Stomach (tissue), 9 donors: Measurements from ENCODE around the gene MRC1. TPM values are rescaled to one million over a fixed set of nuclear protein-coding genes. Genes with fewer than 3 reads are reported as not detected.
"Not testable (repeated sequence)": the region's sequence is repeated elsewhere in the genome, so short reads cannot be mapped to it uniquely, and the experiment has no call there.

ENCODE experiments used
- DNase-seq, 2 donors: peaks; one replicate each; pipeline versions ENCODE4 v3.0.0 to v3.0.0-alpha.2; 2013 to 2019
- H3K27ac ChIP-seq, 5 donors: fragments of 200-600 bp in 4 of 5; sonication (generic) in 4 of 5; one replicate each; pipeline ENCODE4 v1.5.1; 2013 to 2019; ENCODE audit warnings: mild to moderate bottlenecking in 1 of 5, moderate library complexity in 1 of 5
- H3K27me3 ChIP-seq, 3 donors: fragments of 200-600 bp; sonication (generic); one replicate each; pipeline ENCODE4 v1.5.1; 2017 to 2019; ENCODE audit warnings: mixed run types in 1 of 3
- H3K36me3 ChIP-seq, 4 donors: fragments of 200-600 bp; sonication (generic); 1 replicate in 3 of 4; 2 replicates in 1 of 4; pipeline ENCODE4 v1.5.1; 2016 to 2019
- H3K4me1 ChIP-seq, 4 donors: fragments of 200-600 bp; sonication (generic); one replicate each; pipeline ENCODE4 v1.5.1; 2016 to 2019
- H3K4me3 ChIP-seq, 4 donors: fragments of 200-600 bp; sonication (generic) in 3 of 4; one replicate each; pipeline ENCODE4 v1.5.1; 2016 to 2019; ENCODE audit warnings: mild to moderate bottlenecking in 1 of 4
- H3K9me3 ChIP-seq, 4 donors: fragments of 200-600 bp; sonication (generic); one replicate each; pipeline ENCODE4 v1.5.1; 2016 to 2019
- EP300 ChIP-seq: sonication (generic); formaldehyde crosslinking; IDR thresholded peaks from one replicate; pipeline ENCODE4 v1.6.1; 2017; ENCODE audit warnings: antibody characterized with exemption
- POLR2A ChIP-seq, 4 donors: fragments of 450-650 bp; IDR thresholded peaks; one replicate each; pipeline ENCODE4 v1.6.1; 2016; ENCODE audit warnings: antibody characterized with exemption in 4 of 4, control low read depth in 2 of 4, mild to moderate bottlenecking in 1 of 4, moderate library complexity in 1 of 4
- POLR2AphosphoS5 ChIP-seq, 3 donors: sonication (generic); formaldehyde crosslinking; IDR thresholded peaks; one replicate each; pipeline ENCODE4 v1.6.1; 2016; ENCODE audit warnings: antibody characterized with exemption in 3 of 3
- WGBS, 5 donors: extraction: QIAGEN DNeasy Blood & Tissue Kit in 3 of 5; methylation state at CpG; one replicate each; pipeline versions ENCODE4 v1.1.5 to v1.1.7; 2013 to 2018; 5-methylcytosine and 5-hydroxymethylcytosine counted together
- intact Hi-C: fragments of 100-400 bp; cut with DNase I; formaldehyde crosslinking; loops from one replicate; pipeline ENCODE4 v1.15.1; 2023; ENCODE audit warnings: low total_unique reads
- polyA plus RNA-seq, 3 donors: library from polyadenylated mRNA; stranded (reverse); fragments of 200-250 nt; gene quantifications; one replicate each; pipeline ENCODE4 v1.2.3, GENCODE V29; 2013
- total RNA-seq, 5 donors: library from RNA; depleted of rRNA; stranded (reverse); fragments of >200 nt; gene quantifications; one replicate each; pipeline versions ENCODE4 v1.1.0 to v1.2.3, GENCODE V29; 2014 to 2016
- TF ChIP-seq, protein P1 (sequence below), 7 experiments: fragments of 450-650 bp in 4 of 7; fragments of 200-600 bp in 3 of 7; sonication (generic) in 3 of 7; IDR thresholded peaks; one replicate each; pipeline ENCODE4 v1.5.1; 2016 to 2019; ENCODE audit warnings: antibody characterized with exemption in 7 of 7, control low read depth in 2 of 7, mild to moderate bottlenecking in 1 of 7
- donor health status: healthy with polysubstance abuse.
- donor health status: Bipolar disorder and iron deficiency.
- donor health status: healthy.

Gene MRC1
- total and polyA plus RNA-seq, 8 donors, result 1.9 to 50.3 (median 7.5) TPM

- no peaks in the 10 kb centered on the region for H3K27me3 ChIP-seq
- TF ChIP-seq, protein P1, sequence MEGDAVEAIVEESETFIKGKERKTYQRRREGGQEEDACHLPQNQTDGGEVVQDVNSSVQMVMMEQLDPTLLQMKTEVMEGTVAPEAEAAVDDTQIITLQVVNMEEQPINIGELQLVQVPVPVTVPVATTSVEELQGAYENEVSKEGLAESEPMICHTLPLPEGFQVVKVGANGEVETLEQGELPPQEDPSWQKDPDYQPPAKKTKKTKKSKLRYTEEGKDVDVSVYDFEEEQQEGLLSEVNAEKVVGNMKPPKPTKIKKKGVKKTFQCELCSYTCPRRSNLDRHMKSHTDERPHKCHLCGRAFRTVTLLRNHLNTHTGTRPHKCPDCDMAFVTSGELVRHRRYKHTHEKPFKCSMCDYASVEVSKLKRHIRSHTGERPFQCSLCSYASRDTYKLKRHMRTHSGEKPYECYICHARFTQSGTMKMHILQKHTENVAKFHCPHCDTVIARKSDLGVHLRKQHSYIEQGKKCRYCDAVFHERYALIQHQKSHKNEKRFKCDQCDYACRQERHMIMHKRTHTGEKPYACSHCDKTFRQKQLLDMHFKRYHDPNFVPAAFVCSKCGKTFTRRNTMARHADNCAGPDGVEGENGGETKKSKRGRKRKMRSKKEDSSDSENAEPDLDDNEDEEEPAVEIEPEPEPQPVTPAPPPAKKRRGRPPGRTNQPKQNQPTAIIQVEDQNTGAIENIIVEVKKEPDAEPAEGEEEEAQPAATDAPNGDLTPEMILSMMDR (IDR thresholded peaks at IDR 0.05), result no peak
- TF ChIP-seq POLR2AphosphoS5 (IDR thresholded peaks at IDR 0.05), result peak in 1 of 3 donors; percentile 12
- H3K4me1 ChIP-seq, result peaks cover 0 to 15% (median 3%) of the 10 kb centered on the region in 4 donors
- intact Hi-C loops, result no loop called here
- no peak overlapping the region for H3K4me3 ChIP-seq
- no peak for DNase-seq
- H3K27ac ChIP-seq, result no peak overlapping the region
- 67 to 90% (median 85%) methylated on average over 4 of the region's 4 CpGs for WGBS, 5 donors
- no peaks in the 10 kb centered on the region for H3K36me3 ChIP-seq
- H3K9me3 ChIP-seq, result peaks cover 0 to 4% (median 2%) of the 10 kb centered on the region in 4 donors
Measured at GRCh38 chr10:17915181-17915580, 106.0 kb downstream of the MRC1 start.

DNA sequence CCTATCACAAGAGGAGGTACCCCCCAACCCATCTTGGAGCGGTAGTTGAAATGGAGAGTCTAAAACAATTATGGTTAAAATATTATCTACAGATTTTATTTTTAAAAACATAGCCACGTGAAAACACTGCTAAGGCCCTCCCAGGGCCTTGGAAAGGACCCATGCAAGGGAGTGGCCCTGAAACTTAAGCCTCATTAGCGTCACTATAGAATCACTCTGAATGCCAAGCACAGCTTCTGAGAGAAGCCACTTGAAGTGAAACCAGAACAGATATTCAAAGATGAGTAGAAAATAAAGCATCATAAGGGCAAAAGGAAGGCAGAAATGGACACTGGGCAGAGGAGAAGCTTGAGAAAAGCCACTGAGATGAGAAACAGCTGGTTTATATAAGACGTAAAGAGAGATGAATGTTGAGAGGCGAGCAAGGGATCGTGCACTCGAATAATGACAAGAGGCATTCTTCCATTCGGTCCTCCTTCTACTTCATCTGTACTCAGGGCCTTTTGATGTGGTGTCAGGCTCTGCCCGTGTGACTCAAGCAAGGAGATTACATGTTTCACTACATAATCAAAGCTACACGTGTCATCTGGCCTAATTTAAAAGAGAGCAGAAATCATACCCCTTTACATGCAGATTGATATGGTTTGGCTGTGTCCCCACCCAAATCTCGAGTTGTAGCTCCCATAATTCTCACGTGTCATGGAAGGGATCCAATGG lies 109.2 kb downstream of the MRC1 start:
- DNase-seq, result no peak

DNA sequence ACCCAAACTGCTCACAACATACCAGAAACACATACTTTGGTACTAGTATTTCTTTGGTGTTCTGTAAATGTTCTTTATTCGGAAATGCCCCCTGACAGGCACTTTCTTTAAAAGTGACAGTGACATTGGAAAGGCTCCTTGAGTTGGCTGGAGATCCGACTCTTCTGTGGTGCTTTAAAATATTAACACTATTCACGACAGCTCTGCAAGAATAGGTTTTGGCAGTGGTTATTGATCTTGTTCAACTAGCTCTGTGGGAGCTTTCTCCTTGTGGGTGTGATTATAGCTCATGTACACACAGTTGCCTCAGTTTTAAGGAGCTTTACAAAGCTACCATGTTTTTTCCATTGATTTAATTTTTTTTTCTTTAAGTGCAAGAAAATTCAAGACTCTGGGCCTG lies 112.2 kb downstream of the MRC1 start:
- Histone ChIP-seq H3K27me3 (no peaks in the 10 kb centered on the region), H3K4me1 (peaks cover 0 to 4% (median 0%) of the 10 kb centered on the region in 4 donors), H3K27ac (no peak overlapping the region), H3K4me3 (no peak overlapping the region), H3K36me3 (no peaks in the 10 kb centered on the region), H3K9me3 (peaks cover 0 to 7% (median 3%) of the 10 kb centered on the region in 4 donors)
- TF ChIP-seq POLR2AphosphoS5 (IDR thresholded peaks at IDR 0.05) (no peak), POLR2A (IDR thresholded peaks at IDR 0.05) (no peak), EP300 (no peak)
- TF ChIP-seq, protein P1 (IDR thresholded peaks at IDR 0.05), result no peak
- 65 to 80% (median 75%) methylated on average over 3 of the region's 3 CpGs for WGBS, 5 donors
- no peak for DNase-seq
- intact Hi-C loops, result no loop called here

More for the DNA sequence above, 109.2 kb downstream of the MRC1 start:
- WGBS, 5 donors, result 77 to 83% (median 78%) methylated on average over 12 of the region's 12 CpGs
- no peak for TF ChIP-seq POLR2A (IDR thresholded peaks at IDR 0.05)
- TF ChIP-seq, protein P1 (IDR thresholded peaks at IDR 0.05), result no peak
- H3K27ac ChIP-seq, result no peak overlapping the region
- intact Hi-C loops, result no loop called here
- H3K4me1 ChIP-seq, result peaks cover 0 to 5% (median under 1%) of the 10 kb centered on the region in 4 donors
- no peaks in the 10 kb centered on the region for H3K36me3 ChIP-seq
- H3K27me3 ChIP-seq, result no peaks in the 10 kb centered on the region
- peaks cover 0 to 7% (median 3%) of the 10 kb centered on the region in 4 donors for H3K9me3 ChIP-seq
- no peak overlapping the region for H3K4me3 ChIP-seq

DNA sequence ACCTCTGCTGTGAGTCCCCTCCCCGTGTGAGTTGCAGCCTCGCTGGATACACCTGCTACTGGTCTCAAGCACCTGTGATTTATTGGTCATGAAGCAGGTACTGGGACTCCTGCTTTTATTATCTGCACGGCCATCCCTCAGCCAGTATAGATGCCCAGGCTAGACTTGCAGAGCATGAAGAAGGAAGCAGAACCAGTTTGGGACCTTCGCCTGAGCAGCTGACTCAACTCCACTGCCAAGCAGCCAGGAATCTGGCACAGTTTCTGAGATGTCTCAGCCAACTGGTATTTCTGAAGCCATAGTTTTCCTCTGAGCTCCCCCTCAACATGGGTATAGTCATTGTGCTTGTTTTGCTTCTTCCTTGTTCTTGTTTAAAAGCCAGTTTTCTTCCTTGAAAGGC lies 114.6 kb downstream of the MRC1 start:
- no peak overlapping the region for H3K4me3 ChIP-seq
- intact Hi-C loops, result no loop called here
- WGBS, 5 donors, result 54 to 91% (median 60%) methylated on average over 4 of the region's 4 CpGs
- no peak for DNase-seq
- H3K9me3 ChIP-seq, result peaks cover 0 to 10% (median 3%) of the 10 kb centered on the region in 4 donors
- H3K4me1 ChIP-seq, result peaks cover 0 to 4% (median 0%) of the 10 kb centered on the region in 4 donors
- H3K27me3 ChIP-seq, result no peaks in the 10 kb centered on the region
- TF ChIP-seq POLR2A (IDR thresholded peaks at IDR 0.05), result no peak
- no peaks in the 10 kb centered on the region for H3K36me3 ChIP-seq
- H3K27ac ChIP-seq, result no peak overlapping the region

GRCh38 chr10:17943033-17943745 lies 134.0 kb downstream of the MRC1 start:
- no peaks in the 10 kb centered on the region for H3K36me3 ChIP-seq
- no peaks in the 10 kb centered on the region for H3K27me3 ChIP-seq
- no peak overlapping the region for H3K27ac ChIP-seq
- intact Hi-C loops, result no loop called here
- 41 to 62% (median 52%) methylated on average over 3 of the region's 3 CpGs for WGBS, 5 donors
- no peak for DNase-seq
- no peak overlapping the region for H3K4me3 ChIP-seq
- no peaks in the 10 kb centered on the region for H3K4me1 ChIP-seq
- H3K9me3 ChIP-seq, result no peaks in the 10 kb centered on the region
- TF ChIP-seq POLR2A (IDR thresholded peaks at IDR 0.05), result no peak
- no peak for TF ChIP-seq EP300
- TF ChIP-seq, protein P1 (IDR thresholded peaks at IDR 0.05), result no peak
- no peak for TF ChIP-seq POLR2AphosphoS5 (IDR thresholded peaks at IDR 0.05)

DNA sequence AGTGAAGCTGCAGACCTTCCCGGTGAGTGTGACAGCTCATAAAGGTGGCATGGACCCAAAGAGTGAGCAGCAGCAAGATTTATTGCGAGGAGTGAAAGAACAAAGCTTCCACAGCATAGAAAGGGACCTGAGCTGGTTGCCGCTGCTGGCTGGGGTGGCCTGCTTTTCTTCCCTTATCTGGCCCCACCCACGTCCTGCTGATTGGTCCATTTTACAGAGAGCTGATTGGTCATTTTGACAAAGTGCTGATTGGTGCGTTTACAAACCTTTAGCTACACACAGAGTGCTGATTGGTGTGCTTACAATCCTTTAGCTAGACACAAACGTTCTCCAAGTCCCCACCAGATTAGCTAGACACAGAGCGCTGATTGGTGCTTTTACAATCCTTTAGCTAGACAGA lies 141.1 kb downstream of the MRC1 start:
- intact Hi-C loops, H3K4me3 ChIP-seq, H3K36me3 ChIP-seq, H3K9me3 ChIP-seq, H3K27me3 ChIP-seq, H3K4me1 ChIP-seq, DNase-seq, H3K27ac ChIP-seq: not testable (repeated sequence)
- 71 to 80% (median 76%) methylated on average over 7 of the region's 7 CpGs for WGBS, 5 donors
